GM19328 (cell line): Measurements from ENCODE around the gene TOP2B.

ENCODE experiments used
- ATAC-seq: cut with Tn5 transposase; IDR thresholded peaks from one replicate; pipeline ENCODE4 v1.9.1; 2021; ENCODE audit warnings: mild to moderate bottlenecking, moderate library complexity; ENCODE audit not compliant: unreplicated experiment

The TOP2B gene

GRCh38 chr3:25619382-25619781 is 45.3 kb downstream of the TOP2B start:
- no peak for ATAC-seq

GRCh38 chr3:25618028-25618427 is 46.7 kb downstream of the TOP2B start:
- ATAC-seq: no peak

- ATAC-seq: no peak
These were observed 53.5 kb downstream of the TOP2B start for GRCh38 chr3:25611193-25611592.

- no peak for ATAC-seq
These were observed 53.9 kb downstream of the TOP2B start for GRCh38 chr3:25610779-25611178.

- ATAC-seq: no peak
These were observed 54.5 kb downstream of the TOP2B start for GRCh38 chr3:25610167-25610566.

- no peak for ATAC-seq
These were observed 60.5 kb downstream of the TOP2B start for GRCh38 chr3:25604107-25604805.

- no peak for ATAC-seq
These were observed 61.0 kb downstream of the TOP2B start for GRCh38 chr3:25603703-25604102.

GRCh38 chr3:25597535-25598101 is 67.1 kb downstream of the TOP2B start:
- no peak for ATAC-seq

GRCh38 chr3:25594007-25594502 is 70.7 kb downstream of the TOP2B start:
- no peak for ATAC-seq

GRCh38 chr3:25593001-25593400 is 71.7 kb downstream of the TOP2B start:
- ATAC-seq: no peak

- no peak for ATAC-seq
These were observed 72.2 kb downstream of the TOP2B start for GRCh38 chr3:25592510-25592968.

GRCh38 chr3:25589783-25590258 is 74.9 kb downstream of the TOP2B start:
- ATAC-seq: no peak

- ATAC-seq: no peak
These were observed 75.5 kb downstream of the TOP2B start for GRCh38 chr3:25589104-25589782.

GRCh38 chr3:25588441-25589103 is 76.1 kb downstream of the TOP2B start:
- ATAC-seq: no peak

GRCh38 chr3:25587975-25588374 is 76.7 kb downstream of the TOP2B start:
- no peak for ATAC-seq

- no peak for ATAC-seq
These were observed 77.2 kb downstream of the TOP2B start for GRCh38 chr3:25587526-25587925.

GRCh38 chr3:25587094-25587493 is 77.6 kb downstream of the TOP2B start:
- ATAC-seq: no peak

- no peak for ATAC-seq
These were observed 78.2 kb downstream of the TOP2B start for GRCh38 chr3:25586553-25586952.

- no peak for ATAC-seq
These were observed 78.6 kb downstream of the TOP2B start for GRCh38 chr3:25586167-25586505.

GRCh38 chr3:25585361-25586166 is 79.1 kb downstream of the TOP2B start:
- ATAC-seq: no peak
